Prostate gland (tissue), 2 donors: ENCODE data around the gene CYSRT1.
A peak's percentile ranks its signal among the peaks of the same experiment; 100 is the strongest.

Experiments used
- CTCF ChIP-seq, 4 experiments: fragments of 200-600 bp in 2 of 4; fragments of 450-650 bp in 2 of 4; sonication (generic) in 2 of 4; IDR thresholded peaks; 1 replicate in 3 of 4; 2 replicates in 1 of 4; pipeline ENCODE4 v1.5.1; 2016 to 2019; ENCODE audit warnings: antibody characterized with exemption in 4 of 4, mild to moderate bottlenecking in 2 of 4, moderate library complexity in 2 of 4
- POLR2AphosphoS5 ChIP-seq: sonication (generic); formaldehyde crosslinking; IDR thresholded peaks from one replicate; pipeline ENCODE4 v1.6.1; 2017; ENCODE audit warnings: antibody characterized with exemption

GRCh38 chr9:137240841-137241489, 16.0 kb downstream of the CYSRT1 start, which contains the start of gene TUBB4B:
- TF ChIP-seq POLR2AphosphoS5 = peak; percentile 97
- TF ChIP-seq CTCF (IDR thresholded peaks at IDR 0.05) = peak in 2 of 4 experiments; percentile 25 to 41
